HG02642 (cell line): ENCODE measurements around the gene HNRNPH3.
"Not testable (repeated sequence)": the region's sequence is repeated elsewhere in the genome, so short reads cannot be mapped to it uniquely, and the experiment has no call there.

Experiments
- ATAC-seq: cut with Tn5 transposase; IDR thresholded peaks from one replicate; pipeline ENCODE4 v1.9.1; 2021; ENCODE audit warnings: mild to moderate bottlenecking; ENCODE audit not compliant: unreplicated experiment, poor library complexity

HNRNPH3 gene, protein sequence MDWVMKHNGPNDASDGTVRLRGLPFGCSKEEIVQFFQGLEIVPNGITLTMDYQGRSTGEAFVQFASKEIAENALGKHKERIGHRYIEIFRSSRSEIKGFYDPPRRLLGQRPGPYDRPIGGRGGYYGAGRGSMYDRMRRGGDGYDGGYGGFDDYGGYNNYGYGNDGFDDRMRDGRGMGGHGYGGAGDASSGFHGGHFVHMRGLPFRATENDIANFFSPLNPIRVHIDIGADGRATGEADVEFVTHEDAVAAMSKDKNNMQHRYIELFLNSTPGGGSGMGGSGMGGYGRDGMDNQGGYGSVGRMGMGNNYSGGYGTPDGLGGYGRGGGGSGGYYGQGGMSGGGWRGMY

GRCh38 chr10:68331455-68332258, at the start of gene HNRNPH3:
TSS of gene HNRNPH3 (plus strand) at chr10:68332064. CDS start at chr10:68337222, 5,158 bp downstream.
- ATAC-seq, result peak; percentile 84

DNA sequence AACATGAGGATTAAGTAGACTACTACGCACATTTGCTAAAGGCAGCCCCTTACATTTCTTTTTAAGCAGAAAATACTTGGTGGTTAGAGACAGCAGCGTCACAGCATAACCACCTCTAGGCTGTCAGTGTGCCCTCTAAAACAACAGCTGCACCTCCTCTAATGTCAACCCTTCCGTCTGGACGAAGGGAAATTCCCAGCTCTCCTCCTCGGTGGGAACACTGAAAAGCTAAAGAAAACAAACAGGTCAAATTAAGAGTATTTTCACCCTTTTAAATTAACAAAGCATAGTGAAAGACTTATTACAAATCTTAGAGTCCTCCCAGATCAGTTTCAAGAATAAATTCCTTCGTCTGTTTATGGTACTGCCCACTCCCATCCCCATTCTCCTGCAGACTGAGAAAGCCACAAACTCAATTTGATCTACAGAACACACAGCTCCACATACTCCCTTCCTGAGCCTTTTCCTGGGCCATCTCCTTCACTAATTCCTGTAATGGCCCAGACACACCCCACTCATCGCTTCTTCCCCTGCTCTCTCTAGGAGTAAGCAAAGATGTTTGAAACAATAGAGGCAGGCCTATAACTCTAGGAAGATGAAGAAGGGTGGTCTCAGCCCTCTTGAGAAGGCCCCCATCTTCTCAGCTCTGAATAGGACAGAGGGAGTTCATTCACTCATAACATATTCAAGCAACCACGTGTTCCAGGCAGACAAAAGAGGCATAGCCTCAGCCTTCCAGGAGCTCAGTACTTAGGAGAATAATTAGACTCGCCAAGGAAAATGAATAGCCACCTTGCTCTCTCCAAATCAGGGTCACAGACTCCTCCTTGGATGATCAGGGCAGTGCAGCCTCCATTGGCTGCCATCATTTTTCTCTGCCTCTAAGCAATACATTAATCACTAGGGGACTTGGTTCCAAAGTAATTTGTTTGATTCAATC, 47.5 kb upstream of the HNRNPH3 start:
- no peak for ATAC-seq

- ATAC-seq, result no peak
These were observed 43.1 kb upstream of the HNRNPH3 start for GRCh38 chr10:68288717-68289116.

- ATAC-seq, result no peak
These were observed 41.1 kb upstream of the HNRNPH3 start for GRCh38 chr10:68290736-68291135.

DNA sequence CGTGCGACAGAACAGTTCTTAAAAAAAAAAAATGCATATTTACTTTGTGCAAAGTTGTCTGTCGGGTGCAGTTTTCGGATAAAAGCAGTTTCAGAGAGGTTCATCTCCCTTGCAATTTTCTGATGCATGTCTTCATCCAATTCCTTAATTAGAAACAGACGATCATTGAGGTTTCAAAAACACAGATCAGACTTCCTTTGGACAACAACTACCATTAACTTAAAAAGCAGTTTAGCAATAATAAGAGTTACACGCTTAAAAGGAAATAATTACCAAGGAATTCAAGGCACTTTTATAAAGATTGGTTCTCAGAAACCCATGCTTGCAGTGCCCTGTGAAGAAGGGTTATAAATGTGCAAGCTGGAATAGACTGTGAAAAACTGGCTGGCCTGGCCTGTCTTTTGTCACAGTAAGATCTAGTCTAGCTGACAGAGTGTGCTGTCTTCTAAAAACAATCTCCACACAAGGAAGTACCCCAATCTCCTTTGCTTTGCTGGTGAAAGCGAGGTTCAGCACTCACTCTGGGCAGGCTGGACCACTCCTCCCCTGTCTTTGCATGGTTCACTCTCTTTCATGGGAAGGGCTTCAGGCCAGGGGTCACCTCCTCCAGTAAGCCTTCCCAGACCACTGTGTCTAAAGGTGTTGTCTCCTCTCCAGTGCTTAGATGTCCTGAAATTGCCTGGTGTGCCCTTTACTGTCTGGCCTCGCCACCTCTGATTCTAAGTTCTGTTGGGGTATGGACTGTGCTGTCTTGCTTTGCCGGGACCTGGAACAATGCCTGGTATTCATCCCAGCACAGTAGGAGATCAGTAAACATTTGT, 34.8 kb upstream of the HNRNPH3 start:
- ATAC-seq, result no peak

GRCh38 chr10:68301301-68301700, 30.6 kb upstream of the HNRNPH3 start:
- no peak for ATAC-seq

DNA sequence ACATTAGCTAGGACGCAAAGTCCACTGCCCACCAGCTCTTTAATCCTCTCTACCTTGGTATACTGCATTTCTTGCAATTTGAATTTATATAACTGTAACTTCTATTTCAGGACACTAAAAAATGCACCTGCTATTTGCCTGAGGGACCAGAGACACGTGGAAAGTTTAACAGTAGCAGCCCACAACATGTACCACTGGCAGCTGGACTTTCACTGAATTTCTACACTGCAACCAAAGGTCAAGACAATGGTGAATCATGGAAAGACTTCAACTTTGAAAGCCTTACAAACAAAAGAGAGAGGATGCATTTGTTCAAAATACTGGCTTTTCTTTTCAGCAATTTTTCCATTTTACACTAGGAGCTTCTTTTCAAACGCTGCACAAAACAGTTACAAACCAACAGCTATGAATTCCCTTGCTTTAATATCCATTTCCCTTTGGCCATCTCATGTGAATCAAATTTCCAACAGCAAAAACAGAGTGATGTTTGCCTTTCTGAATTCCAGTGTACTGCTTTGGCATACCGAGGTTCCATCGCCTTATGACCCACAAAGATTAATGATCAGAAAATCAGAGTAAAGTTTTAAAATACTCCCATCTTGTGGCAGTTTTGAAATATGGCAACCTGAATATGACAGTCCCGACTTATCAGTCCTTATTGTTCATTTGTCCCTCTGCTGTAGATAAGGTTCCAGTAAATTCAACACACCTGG, 29.9 kb upstream of the HNRNPH3 start:
- no peak for ATAC-seq

DNA sequence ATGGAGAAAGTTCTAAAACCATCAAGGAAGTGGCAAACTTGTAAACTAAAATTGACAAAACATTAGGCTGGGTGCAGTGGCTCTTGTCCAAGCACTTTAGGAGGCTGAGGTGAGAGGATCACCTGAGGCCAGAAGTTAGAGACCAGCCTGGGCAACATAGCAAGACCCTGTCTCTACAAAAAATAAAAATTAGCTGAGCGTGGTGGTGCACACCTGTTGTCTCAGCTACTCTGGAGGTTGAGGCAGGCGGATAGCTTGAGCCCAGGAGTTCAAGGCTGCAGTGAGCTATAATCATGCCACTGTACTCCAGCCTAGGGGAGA, 29.4 kb upstream of the HNRNPH3 start:
- no peak for ATAC-seq

DNA sequence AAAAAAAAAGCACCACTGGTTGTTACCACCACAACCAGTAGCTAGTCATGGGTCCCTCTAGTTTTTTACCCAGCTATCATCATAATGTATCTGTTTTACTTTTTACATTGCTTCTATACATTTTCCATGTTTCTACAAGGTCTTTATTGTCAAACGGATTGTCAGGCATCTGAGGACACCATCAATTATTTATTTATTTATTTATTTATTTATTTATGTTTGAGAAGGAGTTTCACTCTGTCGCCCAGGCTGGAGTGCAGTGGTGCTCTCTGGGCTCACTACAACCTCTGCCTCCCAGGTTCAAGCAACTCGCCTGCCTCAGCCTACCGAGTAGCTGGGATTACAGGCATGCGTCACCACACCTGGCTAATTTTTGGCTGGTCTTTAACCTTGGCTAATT, 29.0 kb upstream of the HNRNPH3 start:
- ATAC-seq, result no peak

GRCh38 chr10:68303849-68304412, 27.9 kb upstream of the HNRNPH3 start:
- ATAC-seq, result no peak

DNA sequence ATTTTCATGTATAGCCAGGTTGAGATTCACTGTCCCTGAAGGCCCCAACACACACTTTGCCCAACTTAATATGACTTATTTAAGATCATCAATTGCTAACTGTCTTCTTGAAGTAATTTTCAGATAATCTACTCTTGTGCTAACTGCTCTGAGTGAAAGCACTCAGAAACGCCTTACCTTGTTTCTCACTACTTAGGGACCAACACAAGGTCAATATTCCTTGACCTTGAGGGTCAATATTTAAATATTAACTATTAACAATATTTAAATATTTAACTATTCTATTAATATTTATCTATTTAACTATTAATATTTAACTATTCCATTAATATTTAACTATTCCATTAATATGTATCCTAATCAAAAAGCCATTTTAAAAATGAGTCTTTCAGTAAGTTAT, 26.0 kb upstream of the HNRNPH3 start:
- ATAC-seq, result no peak

- no peak for ATAC-seq
These were observed 21.3 kb upstream of the HNRNPH3 start for GRCh38 chr10:68310531-68310930.

- ATAC-seq, result not testable (repeated sequence)
These were observed 16.9 kb upstream of the HNRNPH3 start for GRCh38 chr10:68314930-68315329.

GRCh38 chr10:68315582-68315981, 16.3 kb upstream of the HNRNPH3 start:
- no peak for ATAC-seq

GRCh38 chr10:68318331-68319059, 13.4 kb upstream of the HNRNPH3 start:
- no peak for ATAC-seq

- not testable (repeated sequence) for ATAC-seq
These were observed 7.5 kb upstream of the HNRNPH3 start for GRCh38 chr10:68324396-68324795.

GRCh38 chr10:68327889-68328786, 3.7 kb upstream of the HNRNPH3 start:
- ATAC-seq, result no peak
